ENCODE data around the gene CEACAM19. TPM values are rescaled to one million over a fixed set of nuclear protein-coding genes. Genes with fewer than 3 reads are reported as not detected.

Gene CEACAM19
- total and polyA plus RNA-seq, 9 of the 15 experiments (the other 6 are each of a cell fraction or from before 2014, with no cell fraction given) = 0.15 to 0.30 (median 0.23) TPM; not detected in 5

DNA sequence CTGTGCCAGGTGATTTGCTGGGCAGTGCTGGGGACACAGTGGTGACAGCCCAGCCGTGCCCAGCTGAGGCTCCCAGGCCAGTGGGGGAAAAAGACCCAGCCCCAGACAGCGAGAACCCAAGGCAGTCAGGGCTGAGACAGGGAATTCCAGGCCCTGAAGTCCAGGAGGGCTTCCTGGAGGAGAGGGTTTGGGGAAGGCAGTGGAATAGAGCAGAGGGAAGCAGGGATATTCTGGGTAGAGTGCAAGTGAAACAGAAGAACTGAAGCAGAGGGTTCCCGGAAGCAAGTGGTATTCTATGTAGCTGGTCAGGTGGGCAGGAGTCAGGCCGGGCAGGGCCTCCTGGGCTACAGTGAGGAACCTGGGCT lies 26.4 kb downstream of the CEACAM19 start:
- no peaks in the 10 kb centered on the region for H3K27me3 ChIP-seq (ENCODE audit: control insufficient read depth in 2 of 2, insufficient read depth in 2 of 2, low read length in 2 of 2)
- H3K4me1 ChIP-seq (replicated peaks in 1 of 2; ENCODE audit: control insufficient read depth in 2 of 2, insufficient read depth in 2 of 2, low read length in 2 of 2) = peaks cover 18 to 38% of the 10 kb centered on the region in 2 experiments; a peak in 4 of 5 replicates
- 87% methylated on average over 4 of the region's 4 CpGs for WGBS (ENCODE audit: insufficient coverage, low coverage, missing lambda C conversion rate)
- no TSS peak for BruUV-seq (replicated peaks)
- peak overlapping the region in 1 of 2 experiments; percentile 85; a peak in 2 of 4 replicates for H3K9ac ChIP-seq (ENCODE audit: insufficient read depth in 1 of 2, low read depth in 2 of 2, low read length in 2 of 2)
- H3K9me1 ChIP-seq (ENCODE audit: control insufficient read depth, insufficient read depth, low read length) = no peaks in the 10 kb centered on the region
- DNase-seq (ENCODE audit: extremely low read depth in 1 of 4, low spot score in 3 of 4) (no peak), FAIRE-seq (peak; percentile 11), ATAC-seq (no peak)
- in situ Hi-C loops (cut with MboI) (no loop called here), intact Hi-C loops (cut with micrococcal nuclease) (no loop called here)
- H3K27ac ChIP-seq (ENCODE audit: extremely low read depth, low read depth, low read length) = no peak overlapping the region
- H3K79me2 ChIP-seq (ENCODE audit: control insufficient read depth, insufficient read depth, low read length) = no peaks in the 10 kb centered on the region
- H2AFZ ChIP-seq (ENCODE audit: low read depth, low read length) = no peak overlapping the region
- H3K36me3 ChIP-seq (ENCODE audit: control insufficient read depth, insufficient read depth, low read length) = no peaks in the 10 kb centered on the region
- H4K20me1 ChIP-seq (replicated peaks; ENCODE audit: control insufficient read depth, insufficient read depth, low read length) = no peaks in the 10 kb centered on the region
- CTCF ChIA-PET (ENCODE audit: low intra/inter-chr PET ratio) = no interaction called here
- POLR2A ChIA-PET = no interaction called here
- H3K9me3 ChIP-seq (replicated peaks; ENCODE audit: control insufficient read depth, insufficient read depth, low read depth, low read length) = no peaks in the 10 kb centered on the region
- no peak overlapping the region for H3K4me3 ChIP-seq
- no peak overlapping the region for H3K4me2 ChIP-seq (ENCODE audit: insufficient read depth, low read length)
- TF ChIP-seq LCOR (CRISPR knock-in tag; IDR thresholded peaks at IDR 0.05) = no peak
- no peak for TF ChIP-seq TAF15 (IDR thresholded peaks at IDR 0.05; ENCODE audit: low read depth, low read length)
- TF ChIP-seq, protein P1, sequence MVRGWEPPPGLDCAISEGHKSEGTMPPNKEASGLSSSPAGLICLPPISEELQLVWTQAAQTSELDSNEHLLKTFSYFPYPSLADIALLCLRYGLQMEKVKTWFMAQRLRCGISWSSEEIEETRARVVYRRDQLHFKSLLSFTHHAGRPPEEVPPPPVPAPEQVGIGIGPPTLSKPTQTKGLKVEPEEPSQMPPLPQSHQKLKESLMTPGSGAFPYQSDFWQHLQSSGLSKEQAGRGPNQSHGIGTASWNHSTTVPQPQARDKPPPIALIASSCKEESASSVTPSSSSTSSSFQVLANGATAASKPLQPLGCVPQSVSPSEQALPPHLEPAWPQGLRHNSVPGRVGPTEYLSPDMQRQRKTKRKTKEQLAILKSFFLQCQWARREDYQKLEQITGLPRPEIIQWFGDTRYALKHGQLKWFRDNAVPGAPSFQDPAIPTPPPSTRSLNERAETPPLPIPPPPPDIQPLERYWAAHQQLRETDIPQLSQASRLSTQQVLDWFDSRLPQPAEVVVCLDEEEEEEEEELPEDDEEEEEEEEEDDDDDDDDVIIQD (CRISPR knock-in tag; IDR thresholded peaks at IDR 0.05) = no peak
- no peak for TF ChIP-seq SIN3B (IDR thresholded peaks at IDR 0.05; ENCODE audit: low read depth)
- no peak for TF ChIP-seq ZNF584 (CRISPR knock-in tag; IDR thresholded peaks at IDR 0.05; ENCODE audit: low read depth)
- TF ChIP-seq, protein P2, sequence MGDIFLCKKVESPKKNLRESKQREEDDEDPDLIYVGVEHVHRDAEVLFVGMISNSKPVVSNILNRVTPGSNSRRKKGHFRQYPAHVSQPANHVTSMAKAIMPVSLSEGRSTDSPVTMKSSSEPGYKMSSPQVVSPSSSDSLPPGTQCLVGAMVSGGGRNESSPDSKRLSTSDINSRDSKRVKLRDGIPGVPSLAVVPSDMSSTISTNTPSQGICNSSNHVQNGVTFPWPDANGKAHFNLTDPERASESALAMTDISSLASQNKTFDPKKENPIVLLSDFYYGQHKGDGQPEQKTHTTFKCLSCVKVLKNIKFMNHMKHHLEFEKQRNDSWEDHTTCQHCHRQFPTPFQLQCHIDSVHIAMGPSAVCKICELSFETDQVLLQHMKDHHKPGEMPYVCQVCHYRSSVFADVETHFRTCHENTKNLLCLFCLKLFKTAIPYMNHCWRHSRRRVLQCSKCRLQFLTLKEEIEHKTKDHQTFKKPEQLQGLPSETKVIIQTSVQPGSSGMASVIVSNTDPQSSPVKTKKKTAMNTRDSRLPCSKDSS (IDR thresholded peaks at IDR 0.05; ENCODE audit: low read depth, partially characterized antibody) = no peak
- no peak for TF ChIP-seq PTBP1 (IDR thresholded peaks at IDR 0.05; ENCODE audit: low read depth, low read length)
- TF ChIP-seq KDM1A (IDR thresholded peaks at IDR 0.05) = peak; percentile 41 to 70; a peak in 3 of 4 replicates
- TF ChIP-seq GTF2A2 (tag; IDR thresholded peaks at IDR 0.05) = no peak
- no peak for TF ChIP-seq IRF2 (CRISPR knock-in tag; IDR thresholded peaks at IDR 0.05)
- TF ChIP-seq NCOA2 (IDR thresholded peaks at IDR 0.05; ENCODE audit: partially characterized antibody in 2 of 2) = no peak
- TF ChIP-seq KDM2B (CRISPR knock-in tag; IDR thresholded peaks at IDR 0.05) = no peak
- TF ChIP-seq FOXJ3 (CRISPR knock-in tag; IDR thresholded peaks at IDR 0.05) = no peak
- TF ChIP-seq RBM15 (IDR thresholded peaks at IDR 0.05; ENCODE audit: insufficient read depth, low read length) = no peak
- peak; percentile 43 for TF ChIP-seq RBM25 (IDR thresholded peaks at IDR 0.05; ENCODE audit: low read depth, low read length, severe bottlenecking)
- TF ChIP-seq MCM5 (IDR thresholded peaks at IDR 0.05; ENCODE audit: low read depth) = no peak
- TF ChIP-seq XRCC3 (IDR thresholded peaks at IDR 0.05) = no peak
- TF ChIP-seq PYGO2 (tag; IDR thresholded peaks at IDR 0.05) = no peak
- peak; percentile 88 for TF ChIP-seq BCOR (IDR thresholded peaks at IDR 0.05)
- no peak for TF ChIP-seq THRAP3 (IDR thresholded peaks at IDR 0.05; ENCODE audit: borderline replicate concordance)
- TF ChIP-seq RCOR1 (IDR thresholded peaks at IDR 0.05; ENCODE audit: borderline replicate concordance in 1 of 2, low read depth in 2 of 2, low read length in 2 of 2) = peak in 1 of 2 experiments; percentile 25; a peak in 1 of 4 replicates
- TF ChIP-seq THAP7 (CRISPR knock-in tag; IDR thresholded peaks at IDR 0.05) = no peak
- TF ChIP-seq HDAC2 (IDR thresholded peaks at IDR 0.05) = peak; percentile 46; the same call in 1 of the 2 replicates
